Measurements from ENCODE around the gene ALK. TPM values are rescaled to one million over a fixed set of nuclear protein-coding genes. Genes with fewer than 3 reads are reported as not detected.
A peak's percentile ranks its signal among the peaks of the same experiment; 100 is the strongest.

The ALK gene
- total RNA-seq, 1 donor from 2014 or later, result 0.52 TPM

DNA sequence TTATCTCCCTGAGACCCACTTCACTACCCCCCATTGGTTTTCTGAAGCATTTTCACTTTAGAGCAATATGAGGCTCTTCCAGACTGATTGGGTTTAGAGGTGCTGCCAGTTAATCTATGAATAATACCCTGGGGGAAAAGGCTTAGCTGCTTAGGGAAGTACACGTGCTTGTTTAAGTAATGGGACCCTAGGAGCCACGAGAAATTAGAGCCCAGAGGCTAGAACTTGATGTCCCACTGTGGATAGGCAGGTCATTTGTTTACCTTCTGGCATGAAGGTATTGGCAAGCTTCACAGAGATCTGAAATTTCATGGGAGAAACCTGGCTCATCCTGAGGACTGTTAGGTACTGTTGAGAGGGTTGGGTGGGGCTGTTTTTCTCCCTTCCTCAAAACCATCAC lies 746.4 kb downstream of the ALK start:
- Histone ChIP-seq H3K4me1 (ENCODE audit: control insufficient read depth in 3 of 3, insufficient read depth in 3 of 3, low read length in 3 of 3) (peaks cover 0 to 4% (median 0%) of the 10 kb centered on the region in 3 donors), H3K9ac (ENCODE audit: low read depth in 1 of 3, low read length in 3 of 3) (no peak overlapping the region), H3K27me3 (ENCODE audit: control insufficient read depth in 3 of 3, insufficient read depth in 3 of 3, low read length in 3 of 3) (no peaks in the 10 kb centered on the region), H3K27ac (ENCODE audit: low read depth, low read length) (no peak overlapping the region), H3K36me3 (ENCODE audit: control insufficient read depth in 3 of 3, insufficient read depth in 3 of 3, low read length in 3 of 3) (peaks cover 7 to 21% (median 12%) of the 10 kb centered on the region in 3 donors), H3K9me3 (ENCODE audit: control insufficient read depth in 3 of 3, low read length in 3 of 3) (no peaks in the 10 kb centered on the region), H3K4me3 (ENCODE audit: low read length in 3 of 3) (no peak overlapping the region)

DNA sequence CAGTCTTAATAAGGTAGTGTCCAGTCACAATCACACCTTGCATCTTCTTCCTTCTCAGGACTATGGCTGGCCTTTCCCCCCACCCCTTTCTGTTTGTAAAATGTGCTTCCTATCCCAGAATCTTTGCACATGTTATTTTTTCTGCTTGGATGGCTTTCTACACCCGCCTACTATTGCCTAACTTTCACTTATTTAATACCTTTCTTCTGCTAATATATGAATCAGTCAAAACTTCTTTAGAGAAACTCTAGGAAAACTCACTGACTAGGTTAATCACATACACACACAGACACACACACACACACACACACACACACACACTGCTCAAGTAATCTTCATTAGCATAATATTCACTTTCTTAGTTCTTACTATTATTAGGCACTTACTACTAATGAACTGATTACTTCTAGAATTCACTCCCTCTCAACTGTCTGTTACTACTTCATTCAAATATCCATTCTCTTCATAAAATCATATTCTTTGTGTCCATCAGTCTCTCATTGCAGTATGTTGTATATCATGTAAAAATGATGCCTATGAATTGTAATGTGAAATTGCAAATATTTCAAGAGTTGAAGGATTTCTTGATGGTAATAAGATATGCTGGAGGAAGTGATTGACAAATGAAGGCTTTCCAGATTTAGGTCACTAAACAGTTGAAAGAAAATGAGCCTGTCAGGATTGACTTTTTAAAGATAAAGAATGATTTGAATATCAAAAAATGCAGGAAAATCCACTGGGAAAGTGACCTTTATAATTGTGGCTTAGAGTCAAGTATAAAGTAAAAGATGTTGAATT lies 754.9 kb downstream of the ALK start:
- Histone ChIP-seq H3K4me1 (ENCODE audit: control insufficient read depth in 3 of 3, insufficient read depth in 3 of 3, low read length in 3 of 3) (peaks cover 0 to 3% (median 0%) of the 10 kb centered on the region in 3 donors), H3K4me3 (ENCODE audit: low read length in 3 of 3) (no peak overlapping the region), H3K9me3 (ENCODE audit: control insufficient read depth in 3 of 3, low read length in 3 of 3) (no peaks in the 10 kb centered on the region), H3K36me3 (ENCODE audit: control insufficient read depth in 3 of 3, insufficient read depth in 3 of 3, low read length in 3 of 3) (peaks cover 8 to 15% (median 8%) of the 10 kb centered on the region in 3 donors), H3K9ac (ENCODE audit: low read depth in 1 of 3, low read length in 3 of 3) (no peak overlapping the region), H3K27ac (ENCODE audit: low read depth, low read length) (no peak overlapping the region), H3K27me3 (ENCODE audit: control insufficient read depth in 3 of 3, insufficient read depth in 3 of 3, low read length in 3 of 3) (no peaks in the 10 kb centered on the region)

DNA sequence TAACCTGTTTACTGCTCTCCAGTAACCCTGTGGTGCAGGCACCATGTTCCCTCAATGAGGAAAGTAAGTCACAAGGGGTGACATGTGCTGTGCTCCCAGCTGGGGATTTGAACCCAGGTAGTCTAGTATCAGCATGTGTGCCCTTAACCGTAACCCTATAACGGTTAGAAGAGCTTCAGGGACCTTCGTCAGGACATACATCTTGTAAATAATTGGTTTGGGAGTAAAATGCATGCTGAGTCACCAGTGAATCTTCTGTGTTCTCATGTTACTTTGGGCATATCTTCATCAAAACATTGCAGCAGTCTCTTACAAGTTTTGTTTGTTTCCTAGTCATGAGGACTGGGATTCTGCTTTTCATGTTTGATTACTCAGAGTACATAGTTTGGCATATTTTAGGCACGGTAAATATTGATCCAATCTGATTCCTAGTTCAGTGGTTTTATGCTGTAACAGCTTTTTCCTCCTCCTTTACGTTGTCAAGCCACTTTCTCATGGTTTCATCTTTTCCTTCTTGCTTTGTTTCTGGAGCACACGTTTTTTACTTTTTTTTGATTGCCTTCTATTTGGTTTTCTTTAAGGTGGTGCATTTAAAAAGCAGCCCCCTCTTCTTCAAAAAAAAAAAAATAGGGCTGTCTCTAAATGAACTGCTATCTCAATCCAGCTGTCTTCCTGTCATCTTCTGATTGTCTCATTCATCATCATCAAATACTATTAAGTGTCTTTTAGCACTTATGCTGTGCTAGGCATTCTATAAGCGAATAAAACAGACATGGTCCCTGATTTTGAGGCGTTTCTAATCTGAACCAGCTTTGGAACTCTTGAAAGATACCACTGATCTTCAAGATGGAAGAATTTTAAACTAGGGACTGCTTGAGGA lies 755.8 kb downstream of the ALK start:
- Histone ChIP-seq H3K9me3 (ENCODE audit: control insufficient read depth in 3 of 3, low read length in 3 of 3) (no peaks in the 10 kb centered on the region), H3K36me3 (ENCODE audit: control insufficient read depth in 3 of 3, insufficient read depth in 3 of 3, low read length in 3 of 3) (peaks cover 8 to 17% (median 8%) of the 10 kb centered on the region in 3 donors), H3K27me3 (ENCODE audit: control insufficient read depth in 3 of 3, insufficient read depth in 3 of 3, low read length in 3 of 3) (no peaks in the 10 kb centered on the region), H3K27ac (ENCODE audit: low read depth, low read length) (no peak overlapping the region), H3K4me1 (ENCODE audit: control insufficient read depth in 3 of 3, insufficient read depth in 3 of 3, low read length in 3 of 3) (peaks cover 0 to 3% (median 0%) of the 10 kb centered on the region in 3 donors), H3K9ac (ENCODE audit: low read depth in 1 of 3, low read length in 3 of 3) (no peak overlapping the region), H3K4me3 (ENCODE audit: low read length in 3 of 3) (no peak overlapping the region)

DNA sequence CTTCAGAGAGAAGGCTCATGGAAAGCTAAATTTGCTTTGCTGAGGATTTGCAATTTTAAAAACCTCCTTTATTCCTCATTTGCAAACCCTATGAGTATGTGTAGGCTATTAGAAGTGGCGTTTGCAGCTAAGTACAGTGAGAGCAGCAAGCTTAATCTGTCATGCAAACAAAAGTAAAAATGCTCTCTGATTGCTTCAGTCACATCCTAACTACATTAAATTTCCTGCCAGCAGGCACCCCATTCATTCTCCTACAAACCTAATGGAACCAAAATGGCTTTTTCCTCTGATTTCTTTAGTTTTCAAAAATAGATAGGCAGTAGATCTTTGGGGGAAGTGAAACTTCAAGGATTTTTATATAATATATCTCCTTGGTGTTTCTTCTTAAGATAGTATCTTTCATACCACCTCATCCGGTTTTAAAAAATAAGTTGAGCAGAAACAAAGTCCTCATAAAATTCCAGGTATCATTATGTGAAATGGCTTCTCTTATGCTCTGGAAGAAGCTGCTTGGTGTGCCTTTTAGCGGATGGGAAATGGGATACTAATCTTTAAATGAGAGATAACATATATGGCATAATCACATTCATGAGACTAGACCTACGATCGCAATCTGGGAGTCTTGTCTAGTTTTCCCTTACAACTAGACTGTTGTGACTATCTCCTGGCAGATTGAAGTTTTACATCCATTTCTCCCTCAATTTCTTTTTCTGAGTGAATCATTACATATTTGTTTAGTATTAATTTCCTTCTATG lies 757.1 kb downstream of the ALK start:
- H3K9ac ChIP-seq (ENCODE audit: low read depth in 1 of 3, low read length in 3 of 3), result no peak overlapping the region
- no peak overlapping the region for H3K27ac ChIP-seq (ENCODE audit: low read depth, low read length)
- H3K27me3 ChIP-seq (ENCODE audit: control insufficient read depth in 3 of 3, insufficient read depth in 3 of 3, low read length in 3 of 3), result no peaks in the 10 kb centered on the region
- H3K4me1 ChIP-seq (ENCODE audit: control insufficient read depth in 3 of 3, insufficient read depth in 3 of 3, low read length in 3 of 3), result peaks cover 0 to 3% (median 0%) of the 10 kb centered on the region in 3 donors
- H3K9me3 ChIP-seq (ENCODE audit: control insufficient read depth in 3 of 3, low read length in 3 of 3), result no peaks in the 10 kb centered on the region
- H3K36me3 ChIP-seq (ENCODE audit: control insufficient read depth in 3 of 3, insufficient read depth in 3 of 3, low read length in 3 of 3), result peaks cover 8 to 23% (median 17%) of the 10 kb centered on the region in 3 donors
- H3K4me3 ChIP-seq (ENCODE audit: low read length in 3 of 3), result no peak overlapping the region

DNA sequence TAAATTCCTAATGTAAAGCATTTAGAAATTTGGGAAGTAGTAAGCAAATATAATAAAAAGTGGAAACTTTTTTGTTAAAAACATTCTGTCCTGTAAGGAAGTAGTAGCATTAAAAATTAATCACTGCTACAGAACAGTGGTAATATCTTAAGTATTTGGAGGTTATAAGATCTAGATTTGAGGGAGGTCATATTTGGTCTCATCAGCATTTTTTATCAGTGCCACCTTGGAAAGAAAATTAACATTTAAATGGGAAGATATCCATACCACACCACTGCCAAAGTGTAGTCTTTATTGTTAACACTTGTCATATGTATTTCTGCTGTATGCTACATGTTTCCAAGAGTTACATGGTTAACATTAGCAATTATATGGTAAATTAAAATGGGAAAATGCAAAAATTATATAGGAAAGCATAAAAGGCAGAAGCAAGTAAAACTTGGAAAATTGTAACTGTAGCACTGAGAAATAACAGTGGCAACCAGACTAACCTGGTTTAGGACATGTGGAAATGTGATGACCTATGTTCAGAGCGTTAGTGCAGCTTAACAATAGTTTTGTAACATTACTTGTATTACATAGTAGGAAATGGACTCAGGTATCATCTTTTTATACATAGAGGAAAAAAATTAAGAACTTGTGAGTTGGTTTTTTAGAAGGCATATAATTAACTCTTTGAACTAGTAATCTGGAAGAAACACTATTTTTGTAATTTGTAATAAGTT lies 759.0 kb downstream of the ALK start:
- Histone ChIP-seq H3K27ac (ENCODE audit: low read depth, low read length) (no peak overlapping the region), H3K9me3 (ENCODE audit: control insufficient read depth in 3 of 3, low read length in 3 of 3) (no peaks in the 10 kb centered on the region), H3K9ac (ENCODE audit: low read depth in 1 of 3, low read length in 3 of 3) (no peak overlapping the region), H3K36me3 (ENCODE audit: control insufficient read depth in 3 of 3, insufficient read depth in 3 of 3, low read length in 3 of 3) (peaks cover 6 to 16% (median 13%) of the 10 kb centered on the region in 3 donors), H3K4me3 (ENCODE audit: low read length in 3 of 3) (no peak overlapping the region), H3K4me1 (ENCODE audit: control insufficient read depth in 3 of 3, insufficient read depth in 3 of 3, low read length in 3 of 3) (peaks cover 0 to 3% (median 3%) of the 10 kb centered on the region in 3 donors), H3K27me3 (ENCODE audit: control insufficient read depth in 3 of 3, insufficient read depth in 3 of 3, low read length in 3 of 3) (no peaks in the 10 kb centered on the region)

DNA sequence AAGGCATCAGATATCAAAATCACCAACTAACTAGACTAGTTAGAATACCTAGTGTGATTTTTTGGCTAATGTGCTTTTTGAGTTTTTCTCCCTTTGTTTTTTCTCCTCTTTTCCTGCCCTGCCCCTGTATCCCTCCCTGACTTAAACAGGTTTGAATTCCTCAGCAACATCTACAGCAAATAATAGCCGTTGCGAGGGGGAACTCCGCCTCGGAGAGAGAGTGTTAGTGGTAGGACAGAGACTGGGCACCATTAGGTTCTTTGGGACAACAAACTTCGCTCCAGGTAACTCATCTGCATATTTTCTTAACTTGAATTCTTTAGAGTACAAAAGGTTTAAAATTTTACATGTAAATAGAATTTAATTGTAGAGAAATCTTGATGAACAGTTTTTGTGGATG lies 761.2 kb downstream of the ALK start:
- H3K36me3 ChIP-seq (ENCODE audit: control insufficient read depth in 3 of 3, insufficient read depth in 3 of 3, low read length in 3 of 3), result peaks cover 9 to 20% (median 14%) of the 10 kb centered on the region in 3 donors
- no peaks in the 10 kb centered on the region for H3K27me3 ChIP-seq (ENCODE audit: control insufficient read depth in 3 of 3, insufficient read depth in 3 of 3, low read length in 3 of 3)
- H3K27ac ChIP-seq (ENCODE audit: low read depth, low read length), result no peak overlapping the region
- no peak overlapping the region for H3K4me3 ChIP-seq (ENCODE audit: low read length in 3 of 3)
- H3K9ac ChIP-seq (ENCODE audit: low read depth in 1 of 3, low read length in 3 of 3), result no peak overlapping the region
- H3K4me1 ChIP-seq (ENCODE audit: control insufficient read depth in 3 of 3, insufficient read depth in 3 of 3, low read length in 3 of 3), result peaks cover 0 to 3% (median under 1%) of the 10 kb centered on the region in 3 donors
- H3K9me3 ChIP-seq (ENCODE audit: control insufficient read depth in 3 of 3, low read length in 3 of 3), result no peaks in the 10 kb centered on the region

DNA sequence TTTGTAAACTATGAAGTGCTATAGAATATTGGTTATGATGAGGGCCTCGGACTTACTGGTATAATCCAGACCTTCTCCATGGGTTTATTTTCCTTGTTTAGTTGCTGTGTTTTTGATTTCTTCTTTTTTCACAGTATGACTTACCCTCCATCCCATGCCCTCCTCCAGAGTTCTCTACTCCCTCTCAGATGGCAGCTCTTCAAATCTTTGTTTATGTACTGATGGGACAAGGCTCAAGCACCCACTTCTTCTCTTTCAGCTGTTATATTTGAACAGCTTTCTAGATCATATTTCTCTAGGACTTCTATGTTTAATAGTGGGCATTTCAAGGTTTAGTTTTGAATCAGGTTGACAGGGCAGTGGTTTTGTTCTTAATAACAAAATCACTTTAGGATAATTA lies 762.3 kb downstream of the ALK start:
- H3K4me1 ChIP-seq (ENCODE audit: control insufficient read depth in 3 of 3, insufficient read depth in 3 of 3, low read length in 3 of 3), result peaks cover 0 to 3% (median 0%) of the 10 kb centered on the region in 3 donors
- peaks cover 18 to 29% (median 20%) of the 10 kb centered on the region in 3 donors for H3K36me3 ChIP-seq (ENCODE audit: control insufficient read depth in 3 of 3, insufficient read depth in 3 of 3, low read length in 3 of 3)
- no peaks in the 10 kb centered on the region for H3K9me3 ChIP-seq (ENCODE audit: control insufficient read depth in 3 of 3, low read length in 3 of 3)
- H3K9ac ChIP-seq (ENCODE audit: low read depth in 1 of 3, low read length in 3 of 3), result no peak overlapping the region
- no peak overlapping the region for H3K4me3 ChIP-seq (ENCODE audit: low read length in 3 of 3)
- H3K27ac ChIP-seq (ENCODE audit: low read depth, low read length), result no peak overlapping the region
- H3K27me3 ChIP-seq (ENCODE audit: control insufficient read depth in 3 of 3, insufficient read depth in 3 of 3, low read length in 3 of 3), result no peaks in the 10 kb centered on the region

DNA sequence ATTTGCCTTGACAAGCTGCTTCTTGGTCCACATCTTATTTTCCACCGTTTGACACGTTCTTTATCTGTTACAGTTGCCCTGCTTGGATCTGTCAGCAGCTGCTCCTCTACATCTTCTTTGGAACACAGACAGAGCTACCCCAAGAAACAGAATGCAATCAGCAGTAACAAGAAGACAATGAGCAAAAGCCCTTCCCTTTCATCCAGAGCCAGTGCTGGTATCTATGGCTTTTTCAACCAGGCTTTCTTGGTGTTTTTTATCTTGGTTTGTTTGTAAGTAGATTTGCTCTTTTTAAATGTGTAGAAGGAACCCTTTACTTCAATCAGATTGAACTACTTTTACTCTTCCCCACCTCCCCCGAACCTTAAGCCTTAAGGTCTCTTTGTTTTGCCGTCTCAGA lies 764.3 kb downstream of the ALK start:
- Histone ChIP-seq H3K9me3 (ENCODE audit: control insufficient read depth in 3 of 3, low read length in 3 of 3) (no peaks in the 10 kb centered on the region), H3K36me3 (ENCODE audit: control insufficient read depth in 3 of 3, insufficient read depth in 3 of 3, low read length in 3 of 3) (peaks cover 24 to 40% (median 31%) of the 10 kb centered on the region in 3 donors), H3K4me3 (ENCODE audit: low read length in 3 of 3) (no peak overlapping the region), H3K9ac (ENCODE audit: low read depth in 1 of 3, low read length in 3 of 3) (no peak overlapping the region), H3K27me3 (ENCODE audit: control insufficient read depth in 3 of 3, insufficient read depth in 3 of 3, low read length in 3 of 3) (no peaks in the 10 kb centered on the region), H3K4me1 (ENCODE audit: control insufficient read depth in 3 of 3, insufficient read depth in 3 of 3, low read length in 3 of 3) (peaks cover 0 to 3% (median 0%) of the 10 kb centered on the region in 3 donors), H3K27ac (ENCODE audit: low read depth, low read length) (peak overlapping the region; percentile 20)

DNA sequence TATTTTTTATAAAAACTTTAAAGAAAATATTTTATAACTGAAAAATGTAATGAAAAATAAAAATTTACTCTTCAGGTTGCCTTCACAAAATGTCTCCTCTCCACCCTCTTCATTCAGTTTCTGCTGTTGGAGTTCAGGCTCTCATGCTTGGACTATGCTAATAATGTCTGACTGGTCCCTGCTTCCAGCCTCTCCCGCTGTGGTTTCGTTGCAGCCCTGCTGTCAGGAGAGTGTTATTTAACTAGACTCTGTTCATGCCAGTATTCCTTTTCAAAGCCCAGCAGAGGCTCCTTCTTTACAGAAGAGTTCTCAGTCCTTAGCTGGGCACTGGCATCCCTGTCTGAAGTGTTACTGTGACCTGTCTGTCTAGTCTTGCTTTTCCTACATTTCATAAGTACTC lies 765.8 kb downstream of the ALK start:
- H3K4me1 ChIP-seq (ENCODE audit: control insufficient read depth in 3 of 3, insufficient read depth in 3 of 3, low read length in 3 of 3), result peaks cover 0 to 3% (median 0%) of the 10 kb centered on the region in 3 donors
- H3K9me3 ChIP-seq (ENCODE audit: control insufficient read depth in 3 of 3, low read length in 3 of 3), result no peaks in the 10 kb centered on the region
- H3K27ac ChIP-seq (ENCODE audit: low read depth, low read length), result no peak overlapping the region
- peaks cover 20 to 35% (median 31%) of the 10 kb centered on the region in 3 donors for H3K36me3 ChIP-seq (ENCODE audit: control insufficient read depth in 3 of 3, insufficient read depth in 3 of 3, low read length in 3 of 3)
- H3K9ac ChIP-seq (ENCODE audit: low read depth in 1 of 3, low read length in 3 of 3), result no peak overlapping the region
- no peaks in the 10 kb centered on the region for H3K27me3 ChIP-seq (ENCODE audit: control insufficient read depth in 3 of 3, insufficient read depth in 3 of 3, low read length in 3 of 3)
- H3K4me3 ChIP-seq (ENCODE audit: low read length in 3 of 3), result no peak overlapping the region

All from skeletal muscle tissue (tissue), 4 donors.